GM13977 (cell line): ENCODE data around the gene FBXW5.

Experiments
- DNase-seq: peaks from one replicate; pipeline ENCODE4 v3.0.0; 2012; ENCODE audit warnings: low spot score
- CTCF ChIP-seq: IDR thresholded peaks from 2 replicates; pipeline ENCODE4 v1.5.1; 2012; ENCODE audit warnings: mild to moderate bottlenecking, control low read depth; ENCODE audit not compliant: insufficient read depth; ENCODE audit errors: extremely low read depth, missing control alignments
- in situ Hi-C: fragments of 300-500 bp; cut with MboI; formaldehyde crosslinking; loops from one replicate; pipeline ENCODE4 v1.12.0; 2022; ENCODE audit warnings: low sequenced_read_pairs, low pct_unique_long_range_greater_than_20kb, mixed read lengths, inconsistent platforms; ENCODE audit not compliant: unreplicated experiment

The FBXW5 gene

GRCh38 chr9:136927343-136928271 lies 16.9 kb downstream of the FBXW5 start:
- in situ Hi-C loops, result no loop called here
- TF ChIP-seq CTCF, result no peak
- no peak for DNase-seq

- no peak for DNase-seq
- TF ChIP-seq CTCF, result no peak
- in situ Hi-C loops, result no loop called here
Observed at GRCh38 chr9:136926749-136927148, 17.8 kb downstream of the FBXW5 start.

- peak; percentile 26 for TF ChIP-seq CTCF
- no peak for DNase-seq
- in situ Hi-C loops, result no loop called here
Observed at GRCh38 chr9:136926154-136926704, 18.3 kb downstream of the FBXW5 start.

GRCh38 chr9:136925414-136926153 lies 19.0 kb downstream of the FBXW5 start:
- TF ChIP-seq CTCF, result no peak
- DNase-seq, result no peak
- in situ Hi-C loops, result no loop called here

GRCh38 chr9:136923881-136924280 lies 20.7 kb downstream of the FBXW5 start:
- in situ Hi-C loops, result no loop called here
- TF ChIP-seq CTCF, result no peak
- no peak for DNase-seq

- in situ Hi-C loops, result no loop called here
- no peak for DNase-seq
- no peak for TF ChIP-seq CTCF
Observed at GRCh38 chr9:136922540-136922939, 22.0 kb downstream of the FBXW5 start.
